PFSK-1 (cell line): Measurements from ENCODE around the gene LIN7A.

Experiments
- SIN3A ChIP-seq: IDR thresholded peaks from 2 replicates; pipeline ENCODE4 v1.6.1; 2012; ENCODE audit warnings: mild to moderate bottlenecking, low read length, moderate library complexity, borderline replicate concordance; ENCODE audit not compliant: insufficient read depth
- TF ChIP-seq, protein P1 (sequence below), 2 experiments: IDR thresholded peaks; 2 replicates each; pipeline versions ENCODE4 v1.6.1 to v1.8.0; 2011 to 2012; ENCODE audit warnings: low read depth in 2 of 2, low read length in 2 of 2, control low read depth in 1 of 2, inconsistent platforms in 1 of 2, mild to moderate bottlenecking in 1 of 2, moderate library complexity in 1 of 2; ENCODE audit not compliant: insufficient read depth in 1 of 2

GRCh38 chr12:80895240-80895639 lies 42.5 kb downstream of the LIN7A start:
- TF ChIP-seq, protein P1, sequence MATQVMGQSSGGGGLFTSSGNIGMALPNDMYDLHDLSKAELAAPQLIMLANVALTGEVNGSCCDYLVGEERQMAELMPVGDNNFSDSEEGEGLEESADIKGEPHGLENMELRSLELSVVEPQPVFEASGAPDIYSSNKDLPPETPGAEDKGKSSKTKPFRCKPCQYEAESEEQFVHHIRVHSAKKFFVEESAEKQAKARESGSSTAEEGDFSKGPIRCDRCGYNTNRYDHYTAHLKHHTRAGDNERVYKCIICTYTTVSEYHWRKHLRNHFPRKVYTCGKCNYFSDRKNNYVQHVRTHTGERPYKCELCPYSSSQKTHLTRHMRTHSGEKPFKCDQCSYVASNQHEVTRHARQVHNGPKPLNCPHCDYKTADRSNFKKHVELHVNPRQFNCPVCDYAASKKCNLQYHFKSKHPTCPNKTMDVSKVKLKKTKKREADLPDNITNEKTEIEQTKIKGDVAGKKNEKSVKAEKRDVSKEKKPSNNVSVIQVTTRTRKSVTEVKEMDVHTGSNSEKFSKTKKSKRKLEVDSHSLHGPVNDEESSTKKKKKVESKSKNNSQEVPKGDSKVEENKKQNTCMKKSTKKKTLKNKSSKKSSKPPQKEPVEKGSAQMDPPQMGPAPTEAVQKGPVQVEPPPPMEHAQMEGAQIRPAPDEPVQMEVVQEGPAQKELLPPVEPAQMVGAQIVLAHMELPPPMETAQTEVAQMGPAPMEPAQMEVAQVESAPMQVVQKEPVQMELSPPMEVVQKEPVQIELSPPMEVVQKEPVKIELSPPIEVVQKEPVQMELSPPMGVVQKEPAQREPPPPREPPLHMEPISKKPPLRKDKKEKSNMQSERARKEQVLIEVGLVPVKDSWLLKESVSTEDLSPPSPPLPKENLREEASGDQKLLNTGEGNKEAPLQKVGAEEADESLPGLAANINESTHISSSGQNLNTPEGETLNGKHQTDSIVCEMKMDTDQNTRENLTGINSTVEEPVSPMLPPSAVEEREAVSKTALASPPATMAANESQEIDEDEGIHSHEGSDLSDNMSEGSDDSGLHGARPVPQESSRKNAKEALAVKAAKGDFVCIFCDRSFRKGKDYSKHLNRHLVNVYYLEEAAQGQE (IDR thresholded peaks at IDR 0.05; ENCODE audit: insufficient read depth in 1 of 2, low read depth in 2 of 2, low read length in 2 of 2) = no peak
- no peak for TF ChIP-seq SIN3A
